ENCODE data around the gene KCNMA1. TPM values are rescaled to one million over a fixed set of nuclear protein-coding genes. Genes with fewer than 3 reads are reported as not detected.

Gene KCNMA1
- polyA plus RNA-seq, 1 experiment: 21.4 TPM

GRCh38 chr10:77546042-77546441 is 91.6 kb downstream of the KCNMA1 start:
- no peak overlapping the region for H3K4me3 ChIP-seq (ENCODE audit: low read depth, low read length)
- H3K36me3 ChIP-seq (ENCODE audit: control insufficient read depth, insufficient read depth, low read length): no peaks in the 10 kb centered on the region
- TF ChIP-seq, protein P1, sequence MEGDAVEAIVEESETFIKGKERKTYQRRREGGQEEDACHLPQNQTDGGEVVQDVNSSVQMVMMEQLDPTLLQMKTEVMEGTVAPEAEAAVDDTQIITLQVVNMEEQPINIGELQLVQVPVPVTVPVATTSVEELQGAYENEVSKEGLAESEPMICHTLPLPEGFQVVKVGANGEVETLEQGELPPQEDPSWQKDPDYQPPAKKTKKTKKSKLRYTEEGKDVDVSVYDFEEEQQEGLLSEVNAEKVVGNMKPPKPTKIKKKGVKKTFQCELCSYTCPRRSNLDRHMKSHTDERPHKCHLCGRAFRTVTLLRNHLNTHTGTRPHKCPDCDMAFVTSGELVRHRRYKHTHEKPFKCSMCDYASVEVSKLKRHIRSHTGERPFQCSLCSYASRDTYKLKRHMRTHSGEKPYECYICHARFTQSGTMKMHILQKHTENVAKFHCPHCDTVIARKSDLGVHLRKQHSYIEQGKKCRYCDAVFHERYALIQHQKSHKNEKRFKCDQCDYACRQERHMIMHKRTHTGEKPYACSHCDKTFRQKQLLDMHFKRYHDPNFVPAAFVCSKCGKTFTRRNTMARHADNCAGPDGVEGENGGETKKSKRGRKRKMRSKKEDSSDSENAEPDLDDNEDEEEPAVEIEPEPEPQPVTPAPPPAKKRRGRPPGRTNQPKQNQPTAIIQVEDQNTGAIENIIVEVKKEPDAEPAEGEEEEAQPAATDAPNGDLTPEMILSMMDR (IDR thresholded peaks at IDR 0.05; ENCODE audit: insufficient read depth, low read depth, low read length): no peak
- ChIA-PET CTCF (no interaction called here), POLR2A (no interaction called here)
- no peaks in the 10 kb centered on the region for H3K27me3 ChIP-seq (ENCODE audit: control insufficient read depth, insufficient read depth, low read length)
- no peak for DNase-seq (ENCODE audit: low read depth)

- CTCF ChIA-PET: no interaction called here
- Histone ChIP-seq H3K4me3 (ENCODE audit: low read depth, low read length) (no peak overlapping the region), H3K36me3 (ENCODE audit: control insufficient read depth, insufficient read depth, low read length) (no peaks in the 10 kb centered on the region), H3K27me3 (ENCODE audit: control insufficient read depth, insufficient read depth, low read length) (no peaks in the 10 kb centered on the region)
- DNase-seq (ENCODE audit: low read depth): no peak
- TF ChIP-seq, protein P1 (IDR thresholded peaks at IDR 0.05; ENCODE audit: insufficient read depth, low read depth, low read length): no peak
- POLR2A ChIA-PET: no interaction called here
Observed at GRCh38 chr10:77545585-77545984, 92.0 kb downstream of the KCNMA1 start.

DNA sequence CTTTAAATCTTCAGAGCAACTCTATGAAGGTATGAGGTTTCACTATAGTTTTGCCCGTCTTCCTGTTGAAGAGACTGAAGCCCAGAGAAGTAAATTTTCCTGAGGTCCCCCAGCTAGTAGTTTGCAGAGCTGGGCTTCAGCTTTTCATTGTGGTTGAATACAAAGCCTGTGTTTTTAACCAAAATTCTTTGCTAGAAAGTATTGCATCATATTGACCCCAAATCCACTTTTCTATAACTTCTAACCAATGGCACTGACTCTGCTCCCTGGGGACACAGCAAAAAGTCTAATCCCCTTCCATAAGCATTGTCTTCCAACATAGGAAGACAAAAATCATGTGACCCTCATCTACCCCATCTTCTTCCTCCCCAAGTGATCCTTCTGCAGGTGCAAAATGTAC is 93.0 kb downstream of the KCNMA1 start:
- ChIA-PET CTCF (interaction anchor here (0.8 kb wide), 1 partner anchor 8 kb away, joined by 3 read pairs; no protein-coding TSS in a partner anchor), POLR2A (no interaction called here)
- TF ChIP-seq, protein P1 (IDR thresholded peaks at IDR 0.05; ENCODE audit: insufficient read depth, low read depth, low read length): no peak
- Histone ChIP-seq H3K4me3 (ENCODE audit: low read depth, low read length) (no peak overlapping the region), H3K36me3 (ENCODE audit: control insufficient read depth, insufficient read depth, low read length) (no peaks in the 10 kb centered on the region), H3K27me3 (ENCODE audit: control insufficient read depth, insufficient read depth, low read length) (no peaks in the 10 kb centered on the region)
- DNase-seq (ENCODE audit: low read depth): no peak

DNA sequence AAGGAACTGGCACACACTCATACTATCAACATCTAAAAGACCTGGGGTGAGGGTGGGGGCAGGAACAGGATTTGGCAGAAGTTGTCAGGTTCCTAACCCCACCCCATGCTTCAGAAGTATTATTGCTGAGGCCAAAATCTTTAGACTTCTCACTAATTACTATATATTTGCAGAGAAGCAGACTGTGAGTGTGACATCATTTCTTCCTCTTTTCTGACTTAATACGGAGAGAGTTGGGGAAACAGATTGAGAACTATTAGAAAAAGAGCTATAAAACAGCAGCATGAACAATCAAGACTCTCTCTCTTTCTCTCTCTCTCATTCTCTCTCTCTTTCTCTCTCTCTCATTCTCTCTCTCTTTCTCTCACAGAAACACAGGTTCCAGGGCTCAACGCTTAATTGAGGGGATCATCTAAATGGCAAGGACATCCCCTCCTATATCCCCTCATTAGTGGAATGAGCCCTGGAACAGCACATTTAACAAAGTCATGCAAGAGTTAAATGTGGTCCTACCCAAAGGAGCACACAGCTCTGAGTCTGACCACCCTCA is 94.8 kb downstream of the KCNMA1 start:
- POLR2A ChIA-PET: no interaction called here
- no peak overlapping the region for H3K4me3 ChIP-seq (ENCODE audit: low read depth, low read length)
- no peaks in the 10 kb centered on the region for H3K27me3 ChIP-seq (ENCODE audit: control insufficient read depth, insufficient read depth, low read length)
- DNase-seq (ENCODE audit: low read depth): no peak
- TF ChIP-seq, protein P1 (IDR thresholded peaks at IDR 0.05; ENCODE audit: insufficient read depth, low read depth, low read length): no peak
- CTCF ChIA-PET: interaction anchor here (1.1 kb wide), 1 partner anchor 18 kb away, joined by 3 read pairs; no protein-coding TSS in a partner anchor
- no peaks in the 10 kb centered on the region for H3K36me3 ChIP-seq (ENCODE audit: control insufficient read depth, insufficient read depth, low read length)

- no peaks in the 10 kb centered on the region for H3K27me3 ChIP-seq (ENCODE audit: control insufficient read depth, insufficient read depth, low read length)
- ChIA-PET CTCF (no interaction called here), POLR2A (no interaction called here)
- DNase-seq (ENCODE audit: low read depth): no peak
- TF ChIP-seq, protein P1 (IDR thresholded peaks at IDR 0.05; ENCODE audit: insufficient read depth, low read depth, low read length): no peak
- H3K36me3 ChIP-seq (ENCODE audit: control insufficient read depth, insufficient read depth, low read length): no peaks in the 10 kb centered on the region
- H3K4me3 ChIP-seq (ENCODE audit: low read depth, low read length): no peak overlapping the region
Observed at GRCh38 chr10:77541944-77542343, 95.7 kb downstream of the KCNMA1 start.
